COLO668 (cell line): ENCODE measurements around the gene ABCC4.

ENCODE experiments used
- DNase-seq: peaks from one replicate; lab custom pipeline; 2025; ENCODE audit not compliant: unreplicated experiment; lab: John Stamatoyannopoulos, UW

Gene ABCC4

DNA sequence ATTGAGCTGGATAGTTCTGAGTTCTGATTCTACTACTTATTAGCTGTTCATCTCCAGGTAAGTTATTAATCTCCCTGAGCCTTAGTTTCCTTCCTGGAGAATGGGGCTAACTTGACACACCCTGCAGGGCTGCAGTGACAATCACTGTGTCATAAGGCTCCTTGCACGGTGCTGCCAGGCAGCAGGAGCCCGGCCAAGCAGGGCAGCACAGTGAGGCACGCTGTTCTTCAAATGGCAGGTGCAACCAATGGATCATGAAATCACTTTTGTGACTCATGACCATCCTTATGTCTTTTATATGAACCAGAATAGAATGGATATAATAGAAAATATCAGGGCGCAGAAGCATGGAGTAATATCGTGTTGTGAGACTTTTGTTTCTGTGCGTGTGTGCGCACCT, 242.6 kb downstream of the ABCC4 start:
- no peak for DNase-seq

DNA sequence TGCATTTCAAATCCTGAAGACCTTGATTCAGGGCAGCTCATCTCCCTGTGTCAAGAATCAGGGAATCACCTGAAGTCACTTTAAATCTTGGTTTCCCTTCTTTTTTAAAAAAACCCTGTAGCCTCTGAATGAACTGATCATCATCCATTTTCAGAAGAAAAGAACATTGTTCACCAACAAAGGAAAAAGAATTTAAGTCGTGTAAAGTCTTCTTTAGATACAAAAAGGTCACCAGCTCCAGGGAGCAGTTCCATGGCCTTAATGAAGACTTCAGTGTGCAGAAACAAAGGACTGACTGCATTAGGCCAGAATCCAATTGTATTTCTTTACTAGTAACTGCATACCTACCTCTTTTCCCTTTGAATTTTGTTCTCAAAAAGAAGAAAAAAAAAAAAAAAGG, 245.0 kb downstream of the ABCC4 start:
- no peak for DNase-seq

DNA sequence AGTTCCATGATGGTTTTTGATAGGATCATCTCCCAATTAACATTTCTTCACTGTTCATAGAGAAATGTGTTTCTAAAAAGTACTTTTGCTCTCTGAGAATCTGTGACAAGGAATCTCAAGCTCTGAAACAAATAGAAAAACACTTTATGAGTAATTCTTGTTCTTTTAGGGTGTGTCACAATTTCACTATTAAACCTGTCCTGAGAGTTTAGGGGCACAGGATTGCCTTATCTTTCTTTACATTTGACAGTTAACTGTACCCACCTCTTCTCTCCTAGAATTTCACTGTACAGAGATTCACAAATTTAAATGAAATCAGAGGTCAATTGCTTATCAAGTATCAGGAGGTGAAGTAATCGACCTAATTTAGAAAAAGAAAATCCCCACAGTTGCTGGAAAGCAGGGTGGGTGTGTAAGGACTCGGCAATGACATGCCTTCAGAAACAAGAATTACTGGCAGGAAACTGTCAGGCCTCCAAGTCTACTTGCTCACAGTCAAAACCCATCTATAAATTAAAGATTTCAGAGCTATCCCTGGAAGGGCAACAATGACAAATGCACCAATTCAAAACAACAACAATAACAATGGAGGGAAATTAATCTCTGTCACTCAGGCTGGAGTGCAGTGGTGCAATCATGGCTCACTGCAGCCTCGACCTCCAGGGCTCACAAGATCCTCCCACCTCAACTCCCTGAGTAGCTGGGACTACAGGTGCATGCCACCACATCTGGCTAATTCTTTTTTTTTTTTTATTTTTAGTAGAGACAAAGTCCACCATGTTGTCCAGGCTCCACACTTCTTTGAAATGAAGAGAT, 250.2 kb downstream of the ABCC4 start:
- no peak for DNase-seq

DNA sequence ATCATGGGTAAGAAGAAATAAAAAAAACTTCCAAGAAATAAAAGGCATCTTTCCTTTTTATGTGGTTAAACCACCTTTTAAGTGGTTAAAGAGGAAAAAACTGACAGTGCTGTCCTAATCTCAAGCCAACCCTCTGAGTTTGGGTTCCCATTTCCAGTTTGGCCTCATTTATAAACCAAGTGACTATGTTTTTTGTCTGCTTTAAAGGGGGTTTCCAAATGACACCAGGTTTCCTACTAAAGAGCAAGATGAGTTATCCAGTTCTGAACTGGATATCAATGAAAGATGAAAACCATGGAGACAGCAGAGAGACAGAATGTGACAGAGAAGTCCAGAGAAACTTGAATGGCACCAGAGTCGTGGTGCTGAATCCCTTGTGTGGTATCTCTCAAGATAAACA, 251.5 kb downstream of the ABCC4 start:
- no peak for DNase-seq

DNA sequence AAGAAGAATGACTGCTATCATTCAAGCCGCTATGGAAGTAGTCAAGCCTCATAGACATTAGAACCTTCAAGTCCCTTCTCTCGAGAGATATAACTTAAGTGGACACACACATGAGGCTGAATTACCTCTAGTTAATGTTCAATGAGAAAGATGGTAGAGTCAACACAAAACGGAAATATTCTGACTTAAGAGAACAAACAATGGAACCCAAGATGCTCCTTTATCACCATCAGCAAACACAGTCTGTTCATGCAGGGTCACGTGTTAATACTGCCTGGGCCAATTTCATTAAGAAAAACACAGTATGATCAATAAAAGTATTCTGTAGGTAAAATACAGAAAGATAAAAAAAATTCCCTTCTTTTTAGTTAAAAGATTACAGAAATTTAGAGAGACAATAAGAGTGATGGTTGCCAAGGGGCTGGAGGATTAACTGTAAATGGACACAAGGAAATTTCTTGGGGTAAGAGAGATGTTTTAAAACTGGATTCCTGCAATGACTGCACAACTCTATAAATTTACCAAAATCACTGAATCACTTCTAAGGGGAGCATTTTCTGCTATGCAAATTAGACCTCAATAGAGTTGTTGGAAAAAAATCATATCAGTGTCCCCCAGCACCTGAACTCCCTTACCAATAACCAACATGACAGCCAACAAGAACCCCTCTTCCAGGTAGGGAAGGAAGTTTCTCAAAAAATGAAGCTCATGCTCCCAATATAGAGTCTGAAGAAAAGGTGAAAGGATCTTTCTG, 256.6 kb downstream of the ABCC4 start:
- no peak for DNase-seq

DNA sequence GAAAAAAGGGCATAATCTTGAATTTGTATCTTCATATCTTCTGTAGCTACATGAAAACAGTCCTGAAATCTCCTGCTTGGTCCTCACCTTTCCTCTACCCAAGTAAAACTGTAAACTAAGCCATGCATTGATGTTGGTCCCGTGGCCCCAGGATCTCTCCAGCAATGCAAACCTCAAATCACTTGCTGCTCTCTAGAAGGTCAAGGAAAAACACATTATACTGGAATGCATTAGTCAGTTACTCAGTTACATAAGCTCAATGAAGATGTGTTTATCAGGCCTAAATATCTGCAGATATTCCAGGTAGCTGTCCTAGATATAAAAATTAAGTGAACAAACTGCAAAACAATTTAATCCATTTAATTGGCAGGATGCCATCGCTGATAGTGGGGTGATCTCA, 261.8 kb downstream of the ABCC4 start:
- DNase-seq, result no peak

DNA sequence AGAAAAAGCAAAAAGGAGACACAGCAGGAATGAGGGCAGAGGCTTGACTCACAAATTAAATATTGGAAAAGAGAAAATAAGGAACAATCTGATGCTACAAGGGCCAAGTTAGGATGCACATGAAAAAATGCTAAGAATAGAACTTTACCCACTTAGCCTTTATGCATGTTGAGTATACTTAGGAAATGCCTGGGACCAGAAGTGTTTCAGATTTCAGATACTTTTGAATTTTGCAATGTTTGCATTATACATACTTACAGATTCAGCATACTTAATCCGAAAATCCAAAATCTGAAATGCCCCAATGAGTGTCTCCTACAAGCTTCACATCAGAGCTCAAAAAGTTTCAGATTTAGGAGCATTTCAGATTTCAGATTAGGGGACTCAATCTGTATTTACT, 262.3 kb downstream of the ABCC4 start:
- no peak for DNase-seq

DNA sequence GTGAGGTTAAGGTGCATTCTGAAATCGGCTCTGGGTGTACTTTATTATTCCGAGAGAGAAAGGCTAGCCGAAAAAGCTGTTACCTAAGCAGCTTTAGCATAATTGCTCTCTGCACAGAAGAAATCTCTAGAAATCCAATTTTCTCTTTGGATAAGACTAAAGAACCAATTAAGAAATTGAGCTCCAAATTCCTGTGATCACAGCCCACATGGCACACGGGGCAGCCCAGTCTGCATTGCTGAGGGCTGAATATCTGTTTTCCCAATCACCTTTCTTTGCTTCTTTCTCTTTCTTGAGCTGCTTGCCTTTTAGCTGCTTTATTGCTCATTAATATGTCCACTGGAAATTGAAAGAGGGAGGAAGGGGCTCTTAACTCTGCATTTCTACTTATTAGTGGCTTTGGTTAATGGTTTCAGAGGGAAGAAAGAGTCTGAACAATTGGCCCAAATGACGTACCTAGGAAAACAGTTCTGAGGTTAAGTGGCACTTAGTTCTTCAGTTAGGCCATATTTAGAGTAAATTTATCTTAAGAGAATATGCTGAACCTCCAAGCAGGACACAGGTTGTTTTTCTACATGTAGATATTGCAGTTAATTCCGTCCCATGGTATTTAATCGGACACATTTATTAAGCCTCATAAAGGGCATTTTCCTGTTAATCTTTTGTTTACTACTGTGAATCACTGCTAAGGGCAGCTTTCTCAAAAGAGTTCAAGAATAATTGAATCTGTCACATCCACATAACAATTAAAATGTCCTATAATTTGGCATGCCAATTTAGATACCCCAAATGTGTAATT, 265.7 kb downstream of the ABCC4 start:
- DNase-seq, result no peak

DNA sequence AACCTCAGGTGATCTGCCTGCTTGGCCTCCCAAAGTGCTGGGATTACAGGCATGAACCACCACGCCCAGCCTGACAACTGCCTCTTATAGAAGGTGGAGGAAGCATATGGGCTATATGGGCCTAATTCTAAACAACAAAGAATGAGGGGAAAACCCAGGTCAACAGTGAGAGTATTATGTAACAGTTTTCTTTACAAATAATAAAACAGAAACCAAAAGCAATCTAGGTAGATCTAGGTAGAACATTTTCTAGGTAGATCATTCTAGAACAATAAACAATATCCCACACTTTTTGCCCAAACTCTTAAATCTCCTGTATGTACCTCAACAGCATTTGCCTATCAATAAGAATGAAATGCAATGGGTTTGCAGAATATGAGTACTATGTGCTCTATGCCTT, 267.4 kb downstream of the ABCC4 start:
- DNase-seq, result no peak

DNA sequence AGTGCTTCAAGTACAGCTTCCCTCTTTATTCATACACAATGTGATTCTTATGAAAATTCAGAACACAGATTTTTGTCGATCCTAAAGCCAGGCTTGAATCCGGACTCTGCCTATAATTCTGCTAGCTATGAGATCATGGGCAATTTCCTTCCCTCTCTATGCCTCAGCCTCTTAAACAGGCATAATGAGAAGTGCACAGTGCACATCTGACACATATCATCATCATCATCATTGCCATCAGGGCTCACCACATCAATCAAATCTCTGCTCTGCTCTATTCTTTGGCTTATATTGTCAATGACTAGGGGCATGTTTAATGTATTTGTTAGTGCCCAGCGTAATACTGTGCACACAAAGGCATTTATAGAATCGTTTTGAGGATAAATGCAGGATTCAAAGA, 269.1 kb downstream of the ABCC4 start:
- DNase-seq, result no peak

DNA sequence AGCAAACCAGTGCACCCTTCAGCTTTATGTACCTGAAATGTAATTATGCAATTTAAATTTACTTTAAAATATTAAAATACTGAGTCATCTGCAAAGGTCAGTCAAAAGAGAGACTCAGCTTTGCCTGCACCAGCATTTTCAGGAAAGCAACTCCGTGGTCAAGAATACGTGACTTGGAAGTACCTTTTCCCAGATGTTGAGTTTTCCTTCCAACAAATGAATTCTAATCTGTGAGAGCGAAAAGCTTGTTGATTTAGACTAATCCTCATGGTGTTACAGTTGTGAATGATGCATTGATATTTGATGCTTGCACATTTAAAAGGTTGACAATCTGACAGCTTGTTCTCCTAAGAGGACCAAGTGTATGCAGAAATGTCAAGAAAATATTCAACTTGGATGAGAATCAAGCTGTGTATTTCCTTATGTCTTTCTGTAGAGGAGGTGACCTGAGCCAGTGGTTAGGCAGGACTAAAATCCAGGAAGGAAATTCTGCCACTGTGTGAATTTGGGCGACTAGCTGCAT, 270.4 kb downstream of the ABCC4 start:
- no peak for DNase-seq

DNA sequence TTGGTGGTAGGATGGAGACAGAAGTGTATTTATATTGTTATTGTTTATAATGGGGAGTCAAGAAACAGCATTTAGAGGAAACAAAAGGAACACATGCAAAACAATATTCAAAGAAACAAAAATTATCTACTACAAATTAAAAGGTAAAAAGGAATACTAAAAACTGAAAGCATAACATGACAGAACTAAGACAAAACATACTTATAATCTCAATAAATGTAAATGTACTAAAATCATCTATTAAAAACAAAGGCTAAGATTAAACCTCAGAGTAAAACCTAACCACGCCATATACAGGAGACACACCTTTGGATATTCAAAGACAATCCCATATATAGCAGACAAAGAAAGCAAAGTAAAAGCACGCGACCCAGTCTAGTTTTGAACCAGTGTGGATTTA, 273.6 kb downstream of the ABCC4 start:
- no peak for DNase-seq

DNA sequence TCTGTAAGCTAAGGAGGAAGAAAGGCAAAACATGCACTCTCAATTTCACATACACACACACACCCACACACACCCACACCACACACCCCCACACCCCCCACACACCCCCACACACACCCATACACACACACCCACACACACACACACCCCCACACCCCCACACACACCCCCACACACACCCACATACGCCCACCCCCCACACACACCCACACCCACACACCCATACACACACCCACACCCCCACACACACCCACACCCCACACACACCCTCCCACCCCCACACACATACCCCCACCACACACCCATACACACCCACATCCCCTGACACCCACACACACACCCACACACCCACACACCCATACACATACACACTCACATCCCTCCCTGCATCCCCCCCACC, 276.1 kb downstream of the ABCC4 start:
- DNase-seq, result no peak

DNA sequence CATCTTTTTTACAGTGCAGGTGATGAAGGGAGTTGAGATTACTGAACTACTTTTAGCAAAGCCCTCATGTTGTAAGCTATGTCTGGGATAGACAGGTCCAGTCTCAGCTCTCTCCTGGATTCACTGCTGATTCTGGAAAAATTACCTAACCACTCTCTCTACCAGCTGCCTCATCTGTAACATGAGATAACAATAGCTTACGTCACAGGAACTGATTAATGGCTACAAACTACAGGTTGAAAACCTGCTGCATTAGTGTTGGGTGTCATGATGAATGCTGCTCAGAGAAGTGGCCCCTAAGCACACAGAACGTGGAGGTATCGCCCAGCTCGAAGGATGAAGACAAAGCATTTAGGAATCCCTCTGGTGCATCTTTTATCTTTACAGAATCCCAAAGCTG, 277.8 kb downstream of the ABCC4 start:
- DNase-seq, result peak; percentile 73

DNA sequence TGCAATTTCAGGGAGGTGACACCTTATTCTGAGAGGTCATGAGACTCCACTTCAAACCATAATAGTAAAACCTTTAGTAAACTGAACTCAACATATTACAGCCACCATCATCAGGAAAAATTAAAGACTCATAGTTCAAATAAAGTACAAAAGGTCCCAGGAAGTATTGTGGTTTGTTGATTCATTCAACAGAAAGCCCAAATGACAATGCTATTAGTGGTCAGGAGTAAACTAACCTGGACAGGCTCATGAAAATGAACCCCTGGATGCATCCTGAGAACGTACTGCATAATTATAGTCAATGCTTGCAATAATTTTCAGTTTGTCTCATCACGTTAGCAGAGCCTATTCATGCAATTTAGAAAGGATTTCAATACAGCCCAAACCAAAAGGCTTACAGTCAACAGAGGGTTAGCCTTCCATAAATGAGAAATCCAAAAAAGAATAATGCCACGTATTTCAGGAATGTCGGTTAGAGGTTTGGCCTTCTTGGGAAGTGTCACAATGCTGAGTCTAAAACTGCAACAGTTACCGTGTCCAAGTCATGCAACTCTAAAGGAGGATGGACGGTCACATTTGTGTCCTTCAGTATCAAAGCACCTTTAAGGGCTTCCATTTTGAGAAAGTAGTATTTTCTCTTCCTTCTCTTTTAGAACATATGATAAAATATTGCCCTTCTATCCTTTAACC, 280.8 kb downstream of the ABCC4 start:
- no peak for DNase-seq

DNA sequence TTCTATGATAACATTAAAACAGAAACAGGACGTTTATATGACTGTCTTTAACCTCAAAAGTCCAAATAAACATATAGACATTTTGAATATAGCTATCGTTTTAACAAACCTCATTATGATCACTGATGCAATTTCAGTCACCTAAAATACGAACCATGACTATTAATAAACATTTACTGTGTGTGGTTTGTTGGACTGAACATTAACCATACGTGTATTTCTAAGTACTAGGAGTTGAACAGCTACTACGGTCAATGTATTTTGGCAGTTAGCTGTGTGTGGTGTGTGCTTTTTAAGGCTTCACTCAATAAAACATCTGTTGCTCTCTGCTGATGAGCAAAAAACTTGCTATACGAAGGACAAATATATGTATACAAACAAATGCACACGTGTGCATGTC, 281.4 kb downstream of the ABCC4 start:
- DNase-seq, result no peak

DNA sequence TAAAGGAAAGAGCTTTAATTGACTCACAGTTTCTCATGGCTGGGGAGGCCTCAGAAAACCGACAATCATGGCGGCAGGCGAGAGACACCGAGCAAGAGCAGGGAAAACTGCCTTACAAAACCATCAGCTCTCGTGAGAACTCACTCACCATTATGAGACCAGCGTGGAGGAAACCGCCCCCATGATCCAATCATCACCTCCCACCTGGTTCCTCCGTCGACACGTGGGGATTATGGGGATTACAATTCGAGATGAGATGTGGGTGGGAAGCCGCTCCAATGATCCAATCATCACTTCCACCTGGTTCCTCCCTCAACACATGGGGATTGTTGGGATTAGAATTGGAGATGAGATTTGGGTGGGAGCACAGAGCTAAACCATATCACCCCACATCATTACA, 293.9 kb downstream of the ABCC4 start:
- no peak for DNase-seq

DNA sequence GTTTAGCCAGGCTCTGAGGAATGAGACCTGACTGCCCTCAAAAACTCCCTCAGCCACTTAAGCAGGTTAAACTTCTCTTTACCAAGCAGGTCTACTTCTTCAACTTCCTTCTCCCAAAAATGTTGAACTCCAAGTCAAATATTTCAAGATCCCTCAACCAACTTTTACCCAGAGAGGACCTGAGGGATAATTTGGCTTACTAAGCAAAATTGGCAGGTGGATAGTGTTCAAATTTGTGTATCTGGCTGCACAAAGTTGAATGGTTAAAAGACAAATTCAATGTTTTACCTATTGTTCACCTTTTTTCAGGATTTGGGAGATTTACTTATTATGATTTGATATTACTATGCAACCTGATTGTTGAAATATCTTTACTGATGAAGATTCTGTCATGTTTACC, 296.0 kb downstream of the ABCC4 start:
- DNase-seq, result no peak

DNA sequence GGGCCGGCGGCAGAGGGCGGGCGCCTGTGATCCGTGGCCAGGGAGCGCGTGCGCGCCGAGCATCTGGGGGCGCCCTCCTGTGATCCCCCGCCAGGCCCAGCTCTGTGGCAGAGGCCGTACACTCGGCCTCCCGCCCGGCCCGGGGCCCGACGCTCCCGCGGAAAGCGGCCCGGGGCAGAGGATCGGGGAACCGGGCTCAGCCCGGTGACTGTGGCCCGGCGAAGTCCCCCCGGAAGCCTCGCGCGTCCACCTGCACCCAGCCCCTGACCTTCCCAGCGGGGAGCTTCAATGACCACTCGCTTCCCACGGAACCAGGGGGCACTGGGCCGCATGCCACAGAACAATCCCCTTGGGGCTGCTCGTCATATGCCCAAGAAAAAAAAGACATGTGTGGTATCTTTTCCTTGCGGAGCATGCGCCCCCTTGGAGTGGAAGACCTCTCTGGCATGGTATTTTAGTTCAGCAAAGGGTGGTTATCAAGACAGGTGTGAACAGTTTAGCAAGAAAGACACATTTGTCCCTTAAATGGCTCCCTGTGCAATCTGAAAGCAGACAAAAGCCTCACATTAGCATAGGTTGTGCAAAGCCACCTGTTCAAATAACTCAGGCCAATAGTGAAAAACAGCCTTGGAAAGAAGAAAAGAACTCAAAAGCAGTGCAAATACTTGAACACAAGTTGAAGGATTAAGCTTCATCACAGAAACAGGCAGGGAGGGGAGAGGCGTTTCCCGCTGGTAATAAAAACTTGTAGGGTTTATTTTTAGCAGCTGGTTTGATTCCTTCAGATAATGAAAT, 298.0 kb downstream of the ABCC4 start:
- DNase-seq, result peak; percentile 76

DNA sequence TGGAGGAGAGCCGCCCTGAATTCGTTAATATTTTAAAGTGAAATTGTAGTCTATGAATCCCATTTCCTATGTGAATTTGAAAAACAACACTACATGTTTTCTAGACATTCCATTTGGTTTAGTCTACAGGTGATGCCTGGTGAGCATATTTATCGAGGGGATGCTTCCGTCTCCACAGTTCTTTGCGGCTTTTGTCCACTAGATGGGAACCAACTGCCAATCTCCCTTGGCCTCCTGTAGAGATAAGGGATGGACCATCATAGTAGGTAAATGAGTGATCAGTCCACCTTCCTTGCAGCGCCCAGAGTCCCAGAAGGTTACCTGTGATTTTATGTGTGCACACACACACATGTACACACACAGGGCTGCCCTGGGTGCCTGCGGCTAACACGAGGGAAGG, 299.1 kb downstream of the ABCC4 start:
- DNase-seq, result peak; percentile 40
